Measurements from ENCODE around the gene CD34. TPM values are rescaled to one million over a fixed set of nuclear protein-coding genes. Genes with fewer than 3 reads are reported as not detected.
A peak's percentile ranks its signal among the peaks of the same experiment; 100 is the strongest.
"Not testable (repeated sequence)": the region's sequence is repeated elsewhere in the genome, so short reads cannot be mapped to it uniquely, and the experiment has no call there.

CD34 gene
- total RNA-seq, 2 donors from 2014 or later, result 0.20 TPM; not detected in 1

GRCh38 chr1:207886227-207886626 is 24.7 kb downstream of the CD34 start:
- no peak overlapping the region for H3K27ac Mint-ChIP-seq
- no peaks in the 10 kb centered on the region for H3K9me3 ChIP-seq (ENCODE audit: control insufficient read depth, low read length, poor library complexity, severe bottlenecking)
- ATAC-seq (no peak), DNase-seq (no peak)
- peaks cover 7% of the 10 kb centered on the region for H3K36me3 Mint-ChIP-seq (ENCODE audit: low read depth)
- peaks cover 47% of the 10 kb centered on the region for H3K4me1 Mint-ChIP-seq
- no peak overlapping the region for H3K4me3 Mint-ChIP-seq
- H3K27me3 Mint-ChIP-seq, result peaks cover 13% of the 10 kb centered on the region

GRCh38 chr1:207885129-207886032 is 25.5 kb downstream of the CD34 start:
- Mint-ChIP-seq H3K4me1 (peaks cover 47% of the 10 kb centered on the region), H3K27me3 (peaks cover 13% of the 10 kb centered on the region), H3K27ac (peak overlapping the region; percentile 99), H3K36me3 (ENCODE audit: low read depth) (peaks cover 7% of the 10 kb centered on the region), H3K4me3 (peak overlapping the region; percentile 59)
- ATAC-seq (peak; percentile 80), DNase-seq (peak; percentile 55 to 58 (median 57))
- no peaks in the 10 kb centered on the region for H3K9me3 ChIP-seq (ENCODE audit: control insufficient read depth, low read length, poor library complexity, severe bottlenecking)

DNA sequence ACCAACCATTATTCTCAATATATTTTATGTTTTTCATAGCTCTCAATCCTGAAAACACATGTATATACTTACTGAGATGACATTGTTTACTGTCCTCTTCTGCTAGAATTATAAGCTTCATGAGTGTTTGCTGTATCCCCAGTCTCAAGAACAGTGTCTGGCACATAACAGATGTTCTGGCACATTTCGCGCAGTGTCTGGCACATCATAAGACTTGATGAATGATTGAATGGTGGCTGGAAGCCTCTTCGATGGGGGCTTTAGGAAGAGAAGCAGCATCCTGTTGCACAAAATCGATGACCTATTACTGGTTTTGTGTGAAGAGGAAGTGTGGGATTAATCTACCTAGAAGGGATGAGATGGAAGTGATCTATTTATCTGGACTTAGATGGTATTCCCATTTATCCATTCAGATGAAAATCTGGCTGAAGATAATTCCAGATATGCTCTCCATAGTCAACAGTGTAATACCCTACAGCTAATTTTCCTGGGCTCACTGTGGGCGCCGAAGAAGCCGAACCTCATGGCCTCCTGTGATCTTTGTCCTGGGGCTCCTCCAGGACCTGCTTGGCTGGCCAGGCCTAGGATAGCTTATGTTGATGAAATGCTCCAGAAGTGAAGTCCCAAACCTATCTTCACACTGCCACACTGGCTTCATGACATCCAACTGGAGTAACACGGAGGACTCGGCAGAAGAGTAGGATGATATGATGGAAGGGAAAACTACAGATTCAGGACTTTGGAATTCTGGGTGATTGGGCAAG is 26.5 kb downstream of the CD34 start:
- H3K4me1 Mint-ChIP-seq, result peaks cover 44% of the 10 kb centered on the region
- ATAC-seq, result no peak
- peak overlapping the region; percentile 95 for H3K4me3 Mint-ChIP-seq
- no peak for DNase-seq
- peaks cover 10% of the 10 kb centered on the region for H3K27me3 Mint-ChIP-seq
- H3K36me3 Mint-ChIP-seq (ENCODE audit: low read depth), result peaks cover 7% of the 10 kb centered on the region
- no peaks in the 10 kb centered on the region for H3K9me3 ChIP-seq (ENCODE audit: control insufficient read depth, low read length, poor library complexity, severe bottlenecking)
- peak overlapping the region; percentile 99 for H3K27ac Mint-ChIP-seq

GRCh38 chr1:207883660-207884250 is 27.2 kb downstream of the CD34 start:
- Mint-ChIP-seq H3K36me3 (ENCODE audit: low read depth) (peaks cover 7% of the 10 kb centered on the region), H3K27me3 (peaks cover 8% of the 10 kb centered on the region), H3K4me3 (peak overlapping the region; percentile 95), H3K4me1 (peaks cover 45% of the 10 kb centered on the region), H3K27ac (peak overlapping the region; percentile 99)
- DNase-seq (no peak), ATAC-seq (peak; percentile 35)
- no peaks in the 10 kb centered on the region for H3K9me3 ChIP-seq (ENCODE audit: control insufficient read depth, low read length, poor library complexity, severe bottlenecking)

GRCh38 chr1:207883104-207883651 is 27.7 kb downstream of the CD34 start:
- Mint-ChIP-seq H3K36me3 (ENCODE audit: low read depth) (peaks cover 4% of the 10 kb centered on the region), H3K27ac (peak overlapping the region; percentile 99), H3K4me3 (peak overlapping the region; percentile 95), H3K4me1 (peaks cover 42% of the 10 kb centered on the region), H3K27me3 (peaks cover 8% of the 10 kb centered on the region)
- H3K9me3 ChIP-seq (ENCODE audit: control insufficient read depth, low read length, poor library complexity, severe bottlenecking), result no peaks in the 10 kb centered on the region
- ATAC-seq (peak; percentile 72), DNase-seq (no peak)

GRCh38 chr1:207882692-207883091 is 28.2 kb downstream of the CD34 start:
- H3K36me3 Mint-ChIP-seq (ENCODE audit: low read depth), result peaks cover 4% of the 10 kb centered on the region
- peaks cover 8% of the 10 kb centered on the region for H3K27me3 Mint-ChIP-seq

GRCh38 chr1:207878939-207879338 is 32.0 kb downstream of the CD34 start:
- no peak overlapping the region for H3K4me3 Mint-ChIP-seq
- no peak for ATAC-seq
- no peaks in the 10 kb centered on the region for H3K9me3 ChIP-seq (ENCODE audit: control insufficient read depth, low read length, poor library complexity, severe bottlenecking)
- DNase-seq, result no peak
- peaks cover 33% of the 10 kb centered on the region for H3K4me1 Mint-ChIP-seq
- H3K36me3 Mint-ChIP-seq (ENCODE audit: low read depth), result peaks cover 2% of the 10 kb centered on the region
- peak overlapping the region; percentile 84 for H3K27ac Mint-ChIP-seq
- H3K27me3 Mint-ChIP-seq, result no peaks in the 10 kb centered on the region

More at GRCh38 chr1:207882692-207883091, 28.2 kb downstream of the CD34 start:
- ATAC-seq (peak; percentile 32), DNase-seq (no peak)
- Mint-ChIP-seq H3K4me1 (peaks cover 42% of the 10 kb centered on the region), H3K4me3 (peak overlapping the region; percentile 95), H3K27ac (peak overlapping the region; percentile 99)
- no peaks in the 10 kb centered on the region for H3K9me3 ChIP-seq (ENCODE audit: control insufficient read depth, low read length, poor library complexity, severe bottlenecking)

DNA sequence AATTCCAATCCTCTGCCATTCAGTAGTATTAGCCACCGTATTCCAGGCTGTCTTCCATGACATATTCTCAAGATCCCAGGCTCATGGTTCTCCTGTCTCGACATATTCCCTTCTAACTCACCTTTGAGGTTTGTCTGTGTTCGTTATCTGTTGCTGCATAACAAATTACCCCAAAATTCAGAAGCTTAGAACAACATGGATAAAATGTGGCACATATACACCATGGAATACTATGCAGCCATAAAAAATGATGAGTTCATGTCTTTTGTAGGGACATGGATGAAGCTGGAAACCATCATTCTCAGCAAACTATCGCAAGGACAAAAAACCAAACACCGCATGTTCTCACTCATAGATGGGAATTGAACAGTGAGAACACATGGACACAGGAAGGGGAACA is 33.0 kb downstream of the CD34 start:
- H3K9me3 ChIP-seq (ENCODE audit: control insufficient read depth, low read length, poor library complexity, severe bottlenecking); H3K27me3 Mint-ChIP-seq; H3K27ac Mint-ChIP-seq; ATAC-seq; H3K36me3 Mint-ChIP-seq (ENCODE audit: low read depth); H3K4me3 Mint-ChIP-seq; DNase-seq: not testable (repeated sequence)
- H3K4me1 Mint-ChIP-seq, result peaks cover 33% of the 10 kb centered on the region

DNA sequence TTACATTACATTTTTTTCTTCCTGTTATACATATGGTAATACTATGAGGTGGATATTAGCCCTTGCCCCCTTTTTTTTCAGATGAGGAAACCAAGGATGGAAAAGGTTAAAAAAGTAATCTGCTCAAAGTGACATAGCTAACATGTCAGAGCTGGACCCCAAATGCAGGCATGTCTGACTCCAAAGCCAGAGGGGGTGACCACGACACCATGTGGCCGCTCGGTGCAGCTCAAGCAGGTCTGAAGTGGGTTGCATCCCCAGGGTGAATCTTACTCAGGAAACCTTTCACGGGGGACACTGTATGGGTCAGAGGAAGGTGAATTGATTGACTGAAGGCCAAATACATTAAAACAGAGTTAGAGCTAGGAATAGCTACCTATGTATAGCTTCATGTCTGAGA is 34.8 kb downstream of the CD34 start:
- no peaks in the 10 kb centered on the region for H3K9me3 ChIP-seq (ENCODE audit: control insufficient read depth, low read length, poor library complexity, severe bottlenecking)
- ATAC-seq, result no peak
- H3K36me3 Mint-ChIP-seq (ENCODE audit: low read depth), result no peaks in the 10 kb centered on the region
- no peak overlapping the region for H3K27ac Mint-ChIP-seq
- DNase-seq, result no peak
- peaks cover 38% of the 10 kb centered on the region for H3K4me1 Mint-ChIP-seq
- H3K4me3 Mint-ChIP-seq, result no peak overlapping the region
- H3K27me3 Mint-ChIP-seq, result no peaks in the 10 kb centered on the region

DNA sequence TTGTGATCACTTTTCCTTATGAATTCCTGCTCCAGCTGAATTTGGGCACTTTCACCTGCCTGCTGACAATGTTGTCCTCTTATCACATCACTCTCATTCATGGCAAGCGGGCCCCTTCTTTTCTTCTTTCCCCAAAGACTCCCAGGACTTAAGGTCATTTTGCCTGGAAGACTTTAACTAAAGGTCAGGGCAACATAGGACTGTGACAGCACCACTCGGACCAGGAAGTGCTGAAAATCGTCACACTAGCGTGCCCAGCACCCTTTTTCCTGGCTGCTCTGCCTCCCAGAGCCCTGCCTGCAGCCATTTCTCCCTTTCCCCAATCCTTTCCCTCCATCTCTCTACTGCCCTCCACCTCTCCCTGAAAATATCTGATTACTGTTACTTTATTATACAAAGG is 35.4 kb downstream of the CD34 start:
- no peaks in the 10 kb centered on the region for H3K36me3 Mint-ChIP-seq (ENCODE audit: low read depth)
- no peak overlapping the region for H3K27ac Mint-ChIP-seq
- ATAC-seq (no peak), DNase-seq (no peak)
- H3K27me3 Mint-ChIP-seq, result no peaks in the 10 kb centered on the region
- peak overlapping the region; percentile 49 for H3K4me3 Mint-ChIP-seq
- H3K4me1 Mint-ChIP-seq, result peaks cover 44% of the 10 kb centered on the region
- no peaks in the 10 kb centered on the region for H3K9me3 ChIP-seq (ENCODE audit: control insufficient read depth, low read length, poor library complexity, severe bottlenecking)

DNA sequence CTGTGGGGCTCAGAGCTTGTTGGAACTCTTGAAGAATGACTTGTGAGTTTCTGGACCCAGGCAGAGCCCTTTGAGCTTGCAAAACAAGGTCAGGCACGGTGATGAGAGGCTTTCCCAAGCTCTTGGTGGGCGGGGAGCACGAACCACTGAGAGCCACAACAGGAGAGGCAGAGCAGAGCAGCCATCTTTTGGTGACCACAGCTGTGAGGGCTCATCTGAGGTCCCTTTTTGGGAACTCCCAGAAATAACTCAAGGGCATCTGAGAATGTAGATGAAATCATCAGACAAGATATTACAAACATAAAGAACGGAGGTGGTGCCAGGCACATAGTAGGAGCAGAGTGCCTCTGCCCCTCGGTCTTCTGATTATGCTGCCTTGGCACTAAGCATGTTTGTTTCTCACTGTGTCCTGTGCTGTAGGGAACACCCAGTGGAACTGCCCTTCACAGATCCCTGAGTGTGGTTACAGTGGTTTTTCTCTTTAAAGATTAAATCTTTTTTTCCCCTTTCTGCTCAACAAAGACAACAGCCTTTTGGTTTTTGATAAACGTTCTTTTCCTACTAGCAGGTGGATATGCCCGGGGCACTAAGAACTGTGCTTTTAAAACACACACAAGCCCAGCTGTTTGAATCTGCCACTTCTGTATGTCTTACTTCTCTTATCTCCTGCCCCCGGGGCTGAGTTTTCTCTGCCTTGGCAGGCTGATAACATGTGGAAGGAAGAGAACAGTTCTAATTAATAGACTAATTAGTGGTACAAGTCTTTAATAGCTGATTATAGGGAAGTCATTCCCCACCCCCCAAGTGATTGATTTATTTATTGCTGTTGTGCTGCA is 37.7 kb downstream of the CD34 start:
- Mint-ChIP-seq H3K36me3 (ENCODE audit: low read depth) (no peaks in the 10 kb centered on the region), H3K27me3 (no peaks in the 10 kb centered on the region), H3K27ac (peak overlapping the region; percentile 93), H3K4me3 (peak overlapping the region; percentile 82), H3K4me1 (peaks cover 55% of the 10 kb centered on the region)
- H3K9me3 ChIP-seq (ENCODE audit: control insufficient read depth, low read length, poor library complexity, severe bottlenecking), result no peaks in the 10 kb centered on the region
- ATAC-seq (peak; percentile 70), DNase-seq (peak in 1 of 3 donors; percentile 16)

DNA sequence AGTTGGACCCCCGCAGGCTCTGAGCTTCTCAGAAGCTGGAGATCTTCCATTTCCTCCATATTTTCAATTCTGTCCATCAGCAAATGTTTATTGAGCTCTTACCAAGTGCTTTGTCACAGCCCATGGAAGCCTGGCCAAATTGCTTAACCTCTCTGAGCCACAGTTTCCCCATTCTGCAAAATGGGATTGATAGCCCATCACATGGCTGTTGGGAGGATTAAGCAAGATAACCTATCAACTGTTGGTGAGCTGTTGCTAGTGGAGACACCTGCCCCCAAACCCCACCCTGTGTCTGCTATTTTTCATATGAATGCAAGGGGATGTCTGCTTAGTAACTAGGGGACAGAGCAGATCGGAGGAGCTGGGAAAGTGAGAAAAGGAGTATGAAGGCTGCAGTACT is 38.3 kb downstream of the CD34 start:
- ATAC-seq, result no peak

More for the DNA sequence above, 38.3 kb downstream of the CD34 start:
- Mint-ChIP-seq H3K4me3 (peak overlapping the region; percentile 82), H3K4me1 (peaks cover 58% of the 10 kb centered on the region), H3K27me3 (no peaks in the 10 kb centered on the region), H3K36me3 (ENCODE audit: low read depth) (no peaks in the 10 kb centered on the region), H3K27ac (peak overlapping the region; percentile 93)
- H3K9me3 ChIP-seq (ENCODE audit: control insufficient read depth, low read length, poor library complexity, severe bottlenecking), result no peaks in the 10 kb centered on the region
- no peak for DNase-seq

Data from T-helper 17 cell (primary cell).